NCI-H1436 treated with DMSO at 0.1 percent for 48 hours (cell line): ENCODE measurements around the gene HLA-G.

ENCODE experiments used
- DNase-seq: peaks from one replicate; lab custom pipeline; 2025; lab: John Stamatoyannopoulos, UW

Gene HLA-G

GRCh38 chr6:29816030-29816429 lies 11.6 kb upstream of the HLA-G start:
- no peak for DNase-seq

DNA sequence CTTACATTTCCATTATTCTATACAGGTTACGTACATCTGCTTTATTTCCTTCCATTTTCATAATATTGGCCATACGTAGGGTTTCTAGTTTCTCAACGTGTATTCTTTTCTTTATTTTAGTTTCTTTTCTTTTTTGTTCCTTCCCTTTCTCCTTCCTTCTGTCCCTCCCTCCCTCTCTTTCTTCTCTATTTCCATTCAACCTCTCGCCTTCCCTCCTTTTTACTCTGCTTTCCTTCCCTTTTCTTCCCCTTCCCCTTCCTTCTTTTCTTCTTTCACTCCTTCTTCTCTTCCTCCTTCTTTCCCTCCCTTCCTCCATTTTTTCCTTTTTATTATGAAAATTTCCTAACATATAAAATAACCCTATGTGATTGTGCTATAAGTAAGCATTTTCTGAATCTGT lies 8.7 kb upstream of the HLA-G start:
- DNase-seq = no peak

- no peak for DNase-seq
Observed at GRCh38 chr6:29824144-29824543, 3.5 kb upstream of the HLA-G start.

- DNase-seq = no peak
Observed at GRCh38 chr6:29825848-29826247, 1.8 kb upstream of the HLA-G start.

DNA sequence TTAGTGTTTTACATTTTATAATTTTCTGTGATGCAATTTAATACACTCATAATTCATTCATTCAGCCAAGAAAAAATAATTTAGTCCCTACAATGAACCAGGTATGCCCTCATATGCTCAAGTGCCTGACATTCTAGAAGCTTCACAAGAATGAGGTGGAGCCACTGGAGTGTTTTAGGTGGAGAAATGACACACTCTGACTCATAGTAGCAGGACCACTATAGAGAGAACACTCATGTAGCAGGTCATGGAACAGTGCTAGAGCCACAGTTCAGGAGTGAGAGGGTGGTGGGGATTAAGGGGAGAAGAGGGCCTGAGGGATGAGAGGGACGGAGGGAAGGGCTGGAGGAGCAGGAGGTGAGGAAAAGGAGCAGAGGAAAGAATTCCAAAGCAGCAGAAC lies 1.4 kb upstream of the HLA-G start:
- DNase-seq = no peak

DNA sequence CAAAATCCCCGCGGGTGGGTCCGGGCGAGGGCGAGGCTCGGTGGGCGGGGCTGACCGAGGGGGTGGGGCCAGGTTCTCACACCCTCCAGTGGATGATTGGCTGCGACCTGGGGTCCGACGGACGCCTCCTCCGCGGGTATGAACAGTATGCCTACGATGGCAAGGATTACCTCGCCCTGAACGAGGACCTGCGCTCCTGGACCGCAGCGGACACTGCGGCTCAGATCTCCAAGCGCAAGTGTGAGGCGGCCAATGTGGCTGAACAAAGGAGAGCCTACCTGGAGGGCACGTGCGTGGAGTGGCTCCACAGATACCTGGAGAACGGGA lies 809 bp downstream of the HLA-G start:
- no peak for DNase-seq

DNA sequence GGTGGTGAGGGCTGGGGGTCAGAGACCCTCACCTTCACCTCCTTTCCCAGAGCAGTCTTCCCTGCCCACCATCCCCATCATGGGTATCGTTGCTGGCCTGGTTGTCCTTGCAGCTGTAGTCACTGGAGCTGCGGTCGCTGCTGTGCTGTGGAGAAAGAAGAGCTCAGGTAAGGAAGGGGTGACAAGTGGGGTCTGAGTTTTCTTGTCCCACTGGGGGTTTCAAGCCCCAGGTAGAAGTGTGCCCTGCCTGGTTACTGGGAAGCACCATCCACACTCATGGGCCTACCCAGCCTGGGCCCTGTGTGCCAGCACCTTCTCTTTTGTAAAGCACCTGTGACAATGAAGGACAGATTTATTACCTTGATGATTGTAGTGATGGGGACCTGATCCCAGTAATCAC lies 2.1 kb downstream of the HLA-G start:
- no peak for DNase-seq

- no peak for DNase-seq
Observed at GRCh38 chr6:29830409-29830808, 2.8 kb downstream of the HLA-G start.

- DNase-seq = no peak
Observed at GRCh38 chr6:29831776-29832175, 4.2 kb downstream of the HLA-G start.

DNA sequence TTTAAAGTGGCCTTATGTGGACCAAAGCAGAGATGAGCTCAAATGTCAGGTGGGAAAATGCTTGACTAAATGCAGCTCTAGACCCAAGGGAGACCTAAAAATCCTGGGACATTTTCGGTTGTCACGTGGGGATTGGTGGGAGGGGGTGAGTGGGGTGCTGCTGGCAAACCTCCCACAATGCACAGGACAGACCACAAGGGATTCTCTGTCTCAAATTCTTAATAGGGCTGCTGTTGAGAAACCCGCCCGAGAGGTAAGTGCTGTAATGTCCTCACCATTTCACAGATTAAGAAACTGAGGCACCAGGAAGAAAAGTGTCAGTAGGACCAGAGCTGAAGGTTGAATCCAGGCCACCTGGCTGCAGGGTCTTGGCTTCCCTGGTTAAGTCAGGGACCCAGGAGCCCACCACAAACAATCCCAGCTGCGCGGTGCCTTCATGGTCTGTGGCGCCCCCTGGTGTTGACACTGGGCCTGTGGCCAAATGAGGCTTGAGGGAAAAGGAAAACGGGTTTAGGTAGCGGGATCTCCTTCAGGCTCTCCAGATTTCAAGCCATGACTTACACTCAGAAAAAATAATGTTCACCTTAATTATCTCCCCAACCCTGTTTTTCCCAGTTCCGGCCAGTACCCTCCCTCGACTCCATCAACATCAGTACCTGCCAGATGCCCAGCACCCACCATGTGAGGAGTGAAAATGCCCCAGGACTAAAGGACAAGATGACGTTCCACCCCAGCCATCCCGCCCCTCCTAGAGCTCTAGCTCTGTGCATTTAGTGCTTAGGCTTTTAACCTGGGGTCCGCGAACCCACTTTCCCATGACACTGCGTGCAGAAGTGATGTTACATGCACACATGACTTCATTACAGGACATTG lies 7.2 kb downstream of the HLA-G start:
- no peak for DNase-seq

- no peak for DNase-seq
Observed at GRCh38 chr6:29839917-29840316, 12.3 kb downstream of the HLA-G start.

DNA sequence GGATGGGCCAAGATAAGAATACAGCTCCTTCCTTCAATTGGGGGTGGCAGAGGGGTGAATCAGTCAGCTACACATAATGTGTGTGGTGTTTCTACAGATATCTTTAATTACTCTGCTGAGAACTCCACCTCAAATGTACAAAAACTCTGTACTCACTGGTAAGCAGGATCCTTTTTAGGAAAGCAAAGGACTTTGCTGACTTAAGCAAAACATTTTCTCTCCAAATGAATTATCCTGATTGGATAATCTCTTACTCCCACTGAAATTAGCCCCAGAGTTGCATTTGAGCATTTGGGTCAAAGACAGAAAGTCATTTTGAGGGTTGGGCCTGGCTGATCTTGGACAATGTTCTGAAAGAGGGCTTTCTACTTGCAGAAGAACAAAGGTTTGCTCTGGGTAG lies 13.4 kb downstream of the HLA-G start:
- no peak for DNase-seq

DNA sequence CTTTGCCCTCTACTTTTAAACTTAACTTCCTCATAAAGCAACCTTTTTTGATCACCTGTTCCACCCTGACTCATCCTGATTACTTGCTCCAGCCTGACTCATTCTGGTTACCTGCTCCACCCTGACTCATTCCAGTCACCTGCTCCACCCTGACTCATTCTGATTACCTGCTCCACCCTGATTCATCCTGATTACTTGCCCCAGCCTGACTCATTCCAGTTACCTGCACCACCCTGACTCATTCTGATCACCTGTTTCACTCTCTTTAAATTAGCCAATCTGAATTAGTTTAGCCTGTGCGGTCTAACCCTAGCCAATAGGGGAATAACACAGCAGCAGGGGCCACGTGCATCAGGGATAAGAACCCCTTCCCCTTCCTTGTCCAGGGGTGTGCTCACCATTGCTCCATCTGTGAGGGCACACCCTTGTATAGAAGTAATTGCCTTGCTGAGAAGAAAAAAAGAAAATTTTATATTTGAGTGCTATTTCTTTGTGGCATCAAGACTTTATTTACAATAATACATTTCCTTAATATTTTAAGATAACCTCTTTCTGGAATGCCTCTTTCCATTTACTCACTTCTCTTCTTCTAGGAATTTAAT lies 17.9 kb downstream of the HLA-G start:
- DNase-seq = no peak

DNA sequence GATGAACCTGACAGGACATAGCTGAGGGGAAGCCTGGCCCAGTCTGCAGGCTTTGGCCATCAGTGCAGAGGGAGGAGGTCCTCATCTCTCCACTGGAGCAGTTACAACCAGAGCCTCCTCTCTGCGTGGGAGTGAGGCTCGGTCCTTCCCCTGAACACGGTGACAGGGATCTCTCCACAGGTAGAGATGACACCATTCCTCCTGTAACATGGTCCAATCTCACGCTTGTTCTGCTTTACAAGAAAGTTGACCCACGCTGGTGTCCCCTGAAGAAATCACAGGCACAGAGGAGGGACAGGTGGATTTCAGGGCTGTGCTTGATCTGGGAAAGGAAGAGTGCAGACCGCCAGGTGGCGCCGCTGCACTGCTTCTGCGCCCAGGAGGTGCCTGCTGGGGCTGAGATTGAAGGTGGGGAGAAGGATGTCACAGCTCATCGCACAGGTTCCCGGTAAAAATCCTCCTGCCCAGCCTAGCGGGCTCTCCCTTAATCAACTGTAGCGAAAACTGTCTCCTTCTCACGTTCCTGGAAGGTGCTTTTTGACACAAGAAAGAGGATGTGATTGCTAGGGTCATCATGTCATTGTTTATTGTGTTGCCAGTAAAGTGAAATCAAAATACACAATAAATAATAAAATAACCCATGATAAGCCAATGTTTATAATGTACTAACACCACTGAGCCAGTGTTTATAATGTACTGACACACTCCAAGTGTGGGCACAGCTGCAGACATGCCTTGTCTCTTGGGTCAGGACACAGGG lies 20.4 kb downstream of the HLA-G start:
- no peak for DNase-seq

- DNase-seq = no peak
Observed at GRCh38 chr6:29850011-29850553, 22.5 kb downstream of the HLA-G start.

- DNase-seq = no peak
Observed at GRCh38 chr6:29851190-29851589, 23.6 kb downstream of the HLA-G start.

DNA sequence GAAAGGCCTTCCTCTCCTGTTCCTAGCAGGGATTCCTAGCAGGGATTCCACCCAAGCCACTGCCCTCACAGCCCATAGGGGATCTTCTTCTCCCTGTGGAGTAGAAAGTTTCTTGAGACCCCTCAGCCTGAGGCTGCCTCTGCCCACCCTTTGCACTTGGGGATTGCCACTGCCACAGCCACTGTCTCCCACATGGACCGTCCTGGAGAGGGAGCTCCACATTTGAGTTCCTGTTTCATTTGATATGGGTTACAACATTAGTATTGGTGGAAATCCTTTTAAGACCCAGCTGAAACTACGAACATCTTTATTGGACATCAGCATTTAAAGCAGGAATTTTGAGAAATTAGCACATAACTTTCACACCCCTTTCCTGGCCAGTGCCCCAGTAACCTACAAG lies 25.6 kb downstream of the HLA-G start:
- DNase-seq = no peak

GRCh38 chr6:29858006-29858405 lies 30.4 kb downstream of the HLA-G start:
- no peak for DNase-seq

GRCh38 chr6:29861521-29862255 lies 34.1 kb downstream of the HLA-G start:
- DNase-seq = no peak

DNA sequence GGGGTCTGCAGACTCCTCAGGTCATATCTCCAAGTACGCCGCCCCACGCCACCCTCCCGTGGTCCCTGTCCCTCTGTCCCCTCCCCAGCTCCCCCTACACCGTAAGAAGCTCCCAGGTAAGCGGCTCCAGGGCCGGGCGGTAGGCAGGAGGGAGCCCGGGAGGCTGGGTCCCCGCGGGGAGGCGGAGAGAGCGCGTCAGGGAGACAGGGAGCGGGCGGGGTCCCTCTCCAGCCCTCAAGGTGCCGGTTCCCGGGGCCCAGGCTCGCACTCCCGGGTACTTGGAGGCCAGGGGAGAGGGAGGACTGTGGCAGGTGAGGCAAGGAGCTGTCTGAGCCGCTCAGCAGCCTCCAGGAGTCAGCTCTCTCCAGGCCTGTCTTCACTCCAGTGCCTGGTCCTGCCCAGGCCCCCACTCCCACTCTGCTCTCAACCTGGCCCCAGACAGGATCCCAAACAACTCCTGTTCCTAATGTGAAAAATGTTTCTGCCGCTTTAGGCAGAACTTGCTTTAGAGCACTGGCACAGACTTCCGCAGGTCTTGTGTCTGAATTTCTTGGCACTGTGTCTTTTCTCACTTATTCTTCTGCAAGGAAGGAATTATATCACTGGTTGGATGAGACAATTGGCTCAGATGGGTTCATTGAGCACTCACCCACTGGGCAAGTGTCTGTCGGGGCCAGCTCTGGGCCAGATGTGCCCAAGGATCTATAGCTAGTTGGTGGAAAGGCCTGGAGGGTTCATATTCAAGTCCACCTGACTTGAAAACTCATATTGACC lies 36.6 kb downstream of the HLA-G start:
- DNase-seq = no peak

DNA sequence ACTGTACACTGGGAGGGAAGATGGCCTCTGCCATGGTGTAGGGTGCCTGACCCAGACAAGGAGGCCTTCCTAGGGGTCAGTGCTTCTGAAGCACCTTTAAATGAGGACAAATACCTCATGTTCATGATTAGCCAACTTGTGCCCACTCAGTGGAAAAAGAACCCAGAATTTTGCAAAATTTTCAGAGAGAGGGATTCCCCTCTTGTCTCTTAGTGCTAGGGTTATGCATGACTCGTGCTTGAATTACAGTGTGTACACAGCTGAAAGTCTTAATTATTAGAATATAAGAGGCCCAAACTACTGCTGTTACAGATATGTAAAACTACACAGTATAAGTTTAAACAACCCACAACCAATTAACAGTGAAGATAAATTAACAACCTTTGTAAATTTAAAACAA lies 38.0 kb downstream of the HLA-G start:
- DNase-seq = no peak
